CD4-positive, alpha-beta T cell treated with Interleukin-10 for 1 hour (primary cell): ENCODE measurements around the gene GID8.
"Not testable (repeated sequence)": the region's sequence is repeated elsewhere in the genome, so short reads cannot be mapped to it uniquely, and the experiment has no call there.

Experiments
- DNase-seq: peaks from one replicate; pipeline ENCODE4 v3.0.0-alpha.2; 2020

Gene GID8

GRCh38 chr20:62959101-62959971, 21.4 kb downstream of the GID8 start:
- no peak for DNase-seq

- DNase-seq = no peak
These were observed 22.1 kb downstream of the GID8 start for GRCh38 chr20:62959998-62960436.

GRCh38 chr20:62960446-62961309, 22.7 kb downstream of the GID8 start:
- DNase-seq = not testable (repeated sequence)

GRCh38 chr20:62961310-62961783, 23.4 kb downstream of the GID8 start:
- no peak for DNase-seq

GRCh38 chr20:62961799-62962198, 23.9 kb downstream of the GID8 start:
- no peak for DNase-seq

GRCh38 chr20:62962221-62962879, 24.4 kb downstream of the GID8 start:
- no peak for DNase-seq

GRCh38 chr20:62962891-62963613, 25.1 kb downstream of the GID8 start:
- DNase-seq = no peak

GRCh38 chr20:62963614-62964397, 25.9 kb downstream of the GID8 start:
- DNase-seq = no peak

- no peak for DNase-seq
These were observed 26.8 kb downstream of the GID8 start for GRCh38 chr20:62964700-62965099.

GRCh38 chr20:62965363-62965771, 27.4 kb downstream of the GID8 start:
- DNase-seq = no peak

- no peak for DNase-seq
These were observed 28.5 kb downstream of the GID8 start for GRCh38 chr20:62966212-62967148.

- no peak for DNase-seq
These were observed 29.2 kb downstream of the GID8 start for GRCh38 chr20:62967149-62967501.

GRCh38 chr20:62967628-62968351, 29.8 kb downstream of the GID8 start:
- DNase-seq = no peak

- DNase-seq = no peak
These were observed 30.6 kb downstream of the GID8 start for GRCh38 chr20:62968378-62969178.

- no peak for DNase-seq
These were observed 31.3 kb downstream of the GID8 start for GRCh38 chr20:62969179-62969760.

- no peak for DNase-seq
These were observed 32.0 kb downstream of the GID8 start for GRCh38 chr20:62969939-62970306.

- no peak for DNase-seq
These were observed 32.6 kb downstream of the GID8 start for GRCh38 chr20:62970307-62971210.
